Adrenal gland (tissue), 5 donors: ENCODE data around the gene ZNF33A.

Experiments
- POLR2A ChIP-seq, 2 donors: fragments of 450-650 bp; IDR thresholded peaks; one replicate each; pipeline ENCODE4 v1.6.1; 2017; ENCODE audit warnings: antibody characterized with exemption in 2 of 2, mild to moderate bottlenecking in 2 of 2, moderate library complexity in 1 of 2
- TF ChIP-seq, protein P1 (sequence below), 6 experiments: fragments of 450-650 bp in 4 of 6; fragments of 200-600 bp in 2 of 6; sonication (generic) in 1 of 6; IDR thresholded peaks; 1 replicate in 5 of 6; 2 replicates in 1 of 6; pipeline versions ENCODE4 v1.5.1 to v1.8.0; 2016 to 2021; ENCODE audit warnings: antibody characterized with exemption in 6 of 6, mild to moderate bottlenecking in 2 of 6, moderate library complexity in 1 of 6
- donor health status: DM: no; HTN: no; CAD: no.

GRCh38 chr10:38016354-38016753, 5.9 kb downstream of the ZNF33A start:
- TF ChIP-seq, protein P1, sequence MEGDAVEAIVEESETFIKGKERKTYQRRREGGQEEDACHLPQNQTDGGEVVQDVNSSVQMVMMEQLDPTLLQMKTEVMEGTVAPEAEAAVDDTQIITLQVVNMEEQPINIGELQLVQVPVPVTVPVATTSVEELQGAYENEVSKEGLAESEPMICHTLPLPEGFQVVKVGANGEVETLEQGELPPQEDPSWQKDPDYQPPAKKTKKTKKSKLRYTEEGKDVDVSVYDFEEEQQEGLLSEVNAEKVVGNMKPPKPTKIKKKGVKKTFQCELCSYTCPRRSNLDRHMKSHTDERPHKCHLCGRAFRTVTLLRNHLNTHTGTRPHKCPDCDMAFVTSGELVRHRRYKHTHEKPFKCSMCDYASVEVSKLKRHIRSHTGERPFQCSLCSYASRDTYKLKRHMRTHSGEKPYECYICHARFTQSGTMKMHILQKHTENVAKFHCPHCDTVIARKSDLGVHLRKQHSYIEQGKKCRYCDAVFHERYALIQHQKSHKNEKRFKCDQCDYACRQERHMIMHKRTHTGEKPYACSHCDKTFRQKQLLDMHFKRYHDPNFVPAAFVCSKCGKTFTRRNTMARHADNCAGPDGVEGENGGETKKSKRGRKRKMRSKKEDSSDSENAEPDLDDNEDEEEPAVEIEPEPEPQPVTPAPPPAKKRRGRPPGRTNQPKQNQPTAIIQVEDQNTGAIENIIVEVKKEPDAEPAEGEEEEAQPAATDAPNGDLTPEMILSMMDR (IDR thresholded peaks at IDR 0.05): no peak
- TF ChIP-seq POLR2A (IDR thresholded peaks at IDR 0.05): no peak
